Osteoblast (primary cell): ENCODE measurements around the gene GAD2. TPM values are rescaled to one million over a fixed set of nuclear protein-coding genes. Genes with fewer than 3 reads are reported as not detected.

Experiments used
- DNase-seq: peaks from one replicate; pipeline ENCODE4 v3.0.0; 2011; ENCODE audit warnings: low spot score, mixed read lengths; ENCODE audit not compliant: insufficient read length; ENCODE audit errors: missing footprints
- H2AFZ ChIP-seq: 2 replicates; pipeline ENCODE4 v1.6.0; 2011; ENCODE audit warnings: mild to moderate bottlenecking, low read length
- H3K27ac ChIP-seq: 2 replicates; pipeline ENCODE4 v1.5.1; 2011; ENCODE audit warnings: mild to moderate bottlenecking, low read depth, low read length, moderate library complexity
- H3K27me3 ChIP-seq: 2 replicates; pipeline ENCODE4 v1.6.0; 2012; ENCODE audit warnings: mild to moderate bottlenecking, control low read depth, inconsistent platforms, low read length, moderate library complexity; ENCODE audit not compliant: insufficient read depth
- H3K36me3 ChIP-seq: 2 replicates; pipeline ENCODE4 v1.5.1; 2011; ENCODE audit warnings: mild to moderate bottlenecking, low read length, control low read depth, moderate library complexity; ENCODE audit not compliant: insufficient read depth
- H3K4me1 ChIP-seq: 2 replicates; pipeline ENCODE4 v1.5.1; 2011; ENCODE audit warnings: mild to moderate bottlenecking, low read length, control low read depth, moderate library complexity; ENCODE audit not compliant: insufficient read depth
- H3K4me2 ChIP-seq: 2 replicates; pipeline ENCODE4 v1.6.0; 2011; ENCODE audit warnings: mild to moderate bottlenecking, low read length; ENCODE audit not compliant: insufficient read depth
- H3K4me3 ChIP-seq: fragments of 200-600 bp; sonication (generic); 3 replicates; pipeline ENCODE4 v1.5.1; 2012; ENCODE audit warnings: mild to moderate bottlenecking, low read length, inconsistent platforms; ENCODE audit not compliant: insufficient read depth
- H3K79me2 ChIP-seq: 2 replicates; pipeline ENCODE4 v1.6.0; 2012; ENCODE audit warnings: mild to moderate bottlenecking, low read length, control low read depth, inconsistent platforms; ENCODE audit not compliant: insufficient read depth
- H3K9me3 ChIP-seq: 2 replicates; pipeline ENCODE4 v1.5.1; 2011; ENCODE audit warnings: low read depth, low read length, control low read depth
- H4K20me1 ChIP-seq: 2 replicates; pipeline ENCODE4 v1.6.0; 2012; ENCODE audit warnings: mild to moderate bottlenecking, low read length, control low read depth; ENCODE audit not compliant: insufficient read depth
- total RNA-seq: library from RNA; depleted of rRNA; stranded (reverse); fragments of >200 nt; gene quantifications from 2 replicates; pipeline ENCODE4 v1.2.3, GENCODE V29; 2012
- TF ChIP-seq, protein P1 (sequence below): IDR thresholded peaks from 2 replicates; pipeline ENCODE4 v1.5.1; 2011; ENCODE audit warnings: mild to moderate bottlenecking, low read depth, low read length, moderate library complexity; ENCODE audit errors: extremely low read depth

GAD2 gene
- total RNA-seq, 1 donor, result not detected

DNA sequence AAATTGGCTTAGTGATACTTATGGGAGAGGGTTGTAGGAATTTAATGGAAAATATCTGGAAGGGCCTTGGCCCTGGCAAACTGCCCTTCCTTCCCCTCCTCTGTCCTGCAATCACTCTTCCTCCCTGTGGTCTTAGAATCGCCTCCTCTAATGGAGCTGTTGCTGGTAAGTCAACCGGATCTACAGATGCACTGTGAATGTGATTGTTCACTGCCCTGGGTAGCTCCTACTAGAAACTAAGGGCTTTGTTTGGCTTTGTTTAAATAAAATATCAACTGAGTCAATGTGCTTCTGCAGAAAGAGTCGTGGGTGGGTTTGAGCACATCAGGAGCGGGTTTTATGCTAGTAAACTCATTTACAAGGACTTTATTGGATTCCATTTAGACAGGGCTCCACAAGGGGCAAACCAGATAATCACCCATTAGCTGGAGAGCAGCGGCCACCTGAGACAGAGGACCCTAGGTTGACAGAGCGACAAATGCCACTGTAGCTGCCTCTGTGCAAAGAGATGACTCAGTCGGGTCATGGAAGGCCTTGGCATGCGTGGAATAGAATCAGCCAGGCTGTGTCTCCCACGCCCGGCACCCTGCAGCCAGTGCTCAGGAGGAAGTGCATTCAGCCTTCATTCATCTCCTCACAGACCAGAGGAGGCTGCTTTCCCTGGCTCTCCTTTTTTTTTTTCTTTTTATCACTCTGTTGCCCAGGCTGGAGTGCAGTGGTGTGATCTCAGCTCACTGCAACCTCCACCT is 97.9 kb downstream of the GAD2 start:
- H2AFZ ChIP-seq, result no peak overlapping the region
- TF ChIP-seq, protein P1, sequence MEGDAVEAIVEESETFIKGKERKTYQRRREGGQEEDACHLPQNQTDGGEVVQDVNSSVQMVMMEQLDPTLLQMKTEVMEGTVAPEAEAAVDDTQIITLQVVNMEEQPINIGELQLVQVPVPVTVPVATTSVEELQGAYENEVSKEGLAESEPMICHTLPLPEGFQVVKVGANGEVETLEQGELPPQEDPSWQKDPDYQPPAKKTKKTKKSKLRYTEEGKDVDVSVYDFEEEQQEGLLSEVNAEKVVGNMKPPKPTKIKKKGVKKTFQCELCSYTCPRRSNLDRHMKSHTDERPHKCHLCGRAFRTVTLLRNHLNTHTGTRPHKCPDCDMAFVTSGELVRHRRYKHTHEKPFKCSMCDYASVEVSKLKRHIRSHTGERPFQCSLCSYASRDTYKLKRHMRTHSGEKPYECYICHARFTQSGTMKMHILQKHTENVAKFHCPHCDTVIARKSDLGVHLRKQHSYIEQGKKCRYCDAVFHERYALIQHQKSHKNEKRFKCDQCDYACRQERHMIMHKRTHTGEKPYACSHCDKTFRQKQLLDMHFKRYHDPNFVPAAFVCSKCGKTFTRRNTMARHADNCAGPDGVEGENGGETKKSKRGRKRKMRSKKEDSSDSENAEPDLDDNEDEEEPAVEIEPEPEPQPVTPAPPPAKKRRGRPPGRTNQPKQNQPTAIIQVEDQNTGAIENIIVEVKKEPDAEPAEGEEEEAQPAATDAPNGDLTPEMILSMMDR, result no peak
- H4K20me1 ChIP-seq, result no peaks in the 10 kb centered on the region
- H3K4me1 ChIP-seq, result no peaks in the 10 kb centered on the region
- DNase-seq, result no peak
- H3K27ac ChIP-seq, result no peak overlapping the region
- no peak overlapping the region for H3K4me3 ChIP-seq
- H3K36me3 ChIP-seq, result no peaks in the 10 kb centered on the region
- no peaks in the 10 kb centered on the region for H3K9me3 ChIP-seq
- H3K4me2 ChIP-seq, result no peak overlapping the region
- no peaks in the 10 kb centered on the region for H3K27me3 ChIP-seq
- H3K79me2 ChIP-seq, result no peaks in the 10 kb centered on the region

DNA sequence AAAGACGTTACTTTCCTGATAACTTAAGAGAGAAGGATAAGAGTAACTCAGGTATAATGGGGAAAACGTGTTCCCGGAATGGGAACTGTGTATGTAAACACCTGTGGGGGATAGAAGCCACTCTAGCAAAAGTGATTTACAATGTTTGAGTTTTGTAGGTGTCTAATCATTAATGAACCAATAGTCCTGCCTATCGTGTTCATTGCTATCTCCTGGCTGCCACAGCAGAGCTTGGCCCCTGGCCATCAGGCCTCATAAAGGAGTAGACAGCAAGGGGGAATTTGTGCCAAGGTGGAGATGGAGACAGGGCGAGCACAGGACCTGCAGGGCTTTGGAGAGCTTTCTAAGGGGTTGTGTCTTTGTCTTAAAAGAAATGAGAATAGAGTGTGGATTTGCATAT is 102.1 kb downstream of the GAD2 start:
- TF ChIP-seq, protein P1, result no peak
- no peak overlapping the region for H3K27ac ChIP-seq
- no peaks in the 10 kb centered on the region for H3K9me3 ChIP-seq
- H3K4me3 ChIP-seq, result no peak overlapping the region
- H3K36me3 ChIP-seq, result no peaks in the 10 kb centered on the region
- no peak overlapping the region for H3K4me2 ChIP-seq
- H3K79me2 ChIP-seq, result no peaks in the 10 kb centered on the region
- H3K4me1 ChIP-seq, result no peaks in the 10 kb centered on the region
- H2AFZ ChIP-seq, result no peak overlapping the region
- no peak for DNase-seq
- H4K20me1 ChIP-seq, result no peaks in the 10 kb centered on the region
- no peaks in the 10 kb centered on the region for H3K27me3 ChIP-seq

DNA sequence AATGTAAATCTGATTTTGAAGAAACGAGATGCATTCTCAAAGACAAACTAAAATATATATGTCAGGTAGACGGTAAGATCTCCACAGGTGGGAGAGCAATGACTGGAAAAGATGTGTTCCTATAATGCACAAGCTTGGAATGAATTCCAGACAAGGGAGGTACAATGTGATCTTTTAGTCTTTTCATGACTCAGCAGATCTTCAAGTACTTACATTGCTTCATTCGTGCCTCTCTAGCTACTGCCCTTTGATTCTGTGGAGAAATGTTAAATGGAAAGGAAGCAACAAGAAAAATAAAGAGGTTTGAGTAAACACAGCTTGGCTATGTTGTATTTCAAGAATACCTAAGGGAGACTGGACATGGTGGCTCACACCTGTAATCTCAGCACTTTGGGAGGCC is 106.6 kb downstream of the GAD2 start:
- DNase-seq, result no peak
- H3K27me3 ChIP-seq, result no peaks in the 10 kb centered on the region
- no peak overlapping the region for H3K4me3 ChIP-seq
- no peaks in the 10 kb centered on the region for H3K4me1 ChIP-seq
- H3K27ac ChIP-seq, result no peak overlapping the region
- H3K79me2 ChIP-seq, result no peaks in the 10 kb centered on the region
- TF ChIP-seq, protein P1, result no peak
- no peak overlapping the region for H2AFZ ChIP-seq
- no peaks in the 10 kb centered on the region for H3K36me3 ChIP-seq
- H4K20me1 ChIP-seq, result no peaks in the 10 kb centered on the region
- H3K9me3 ChIP-seq, result no peaks in the 10 kb centered on the region
- H3K4me2 ChIP-seq, result no peak overlapping the region

DNA sequence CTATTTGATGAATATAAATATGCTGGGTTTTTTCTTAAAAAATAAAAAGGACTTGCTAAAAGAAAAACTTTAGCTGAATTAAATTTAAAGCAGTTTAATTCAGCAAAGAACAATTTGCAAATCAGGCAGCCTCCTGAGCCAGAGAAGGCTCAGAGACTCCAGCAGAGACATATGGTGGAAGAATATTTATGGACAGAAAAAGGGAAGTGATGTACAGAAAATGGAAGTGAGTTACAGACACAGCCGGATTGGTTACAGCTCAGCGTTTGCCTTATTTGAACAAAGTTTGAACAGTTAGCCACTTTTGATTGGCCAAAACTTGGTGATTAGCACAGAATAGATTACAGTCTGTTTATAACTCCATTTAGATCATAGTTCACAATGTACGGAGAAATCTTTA is 110.3 kb downstream of the GAD2 start:
- Histone ChIP-seq H3K79me2 (no peaks in the 10 kb centered on the region), H3K27ac (no peak overlapping the region), H3K4me1 (no peaks in the 10 kb centered on the region), H3K27me3 (no peaks in the 10 kb centered on the region), H3K4me3 (no peak overlapping the region), H2AFZ (no peak overlapping the region), H4K20me1 (no peaks in the 10 kb centered on the region), H3K9me3 (no peaks in the 10 kb centered on the region), H3K4me2 (no peak overlapping the region), H3K36me3 (no peaks in the 10 kb centered on the region)
- no peak for DNase-seq
- TF ChIP-seq, protein P1, result no peak
